GM19463 (cell line): ENCODE results near the gene MRGPRG.

Experiments
- ATAC-seq: cut with Tn5 transposase; IDR thresholded peaks from one replicate; pipeline ENCODE4 v1.9.1; 2021; ENCODE audit warnings: mild to moderate bottlenecking, moderate library complexity; ENCODE audit not compliant: unreplicated experiment

Gene MRGPRG

DNA sequence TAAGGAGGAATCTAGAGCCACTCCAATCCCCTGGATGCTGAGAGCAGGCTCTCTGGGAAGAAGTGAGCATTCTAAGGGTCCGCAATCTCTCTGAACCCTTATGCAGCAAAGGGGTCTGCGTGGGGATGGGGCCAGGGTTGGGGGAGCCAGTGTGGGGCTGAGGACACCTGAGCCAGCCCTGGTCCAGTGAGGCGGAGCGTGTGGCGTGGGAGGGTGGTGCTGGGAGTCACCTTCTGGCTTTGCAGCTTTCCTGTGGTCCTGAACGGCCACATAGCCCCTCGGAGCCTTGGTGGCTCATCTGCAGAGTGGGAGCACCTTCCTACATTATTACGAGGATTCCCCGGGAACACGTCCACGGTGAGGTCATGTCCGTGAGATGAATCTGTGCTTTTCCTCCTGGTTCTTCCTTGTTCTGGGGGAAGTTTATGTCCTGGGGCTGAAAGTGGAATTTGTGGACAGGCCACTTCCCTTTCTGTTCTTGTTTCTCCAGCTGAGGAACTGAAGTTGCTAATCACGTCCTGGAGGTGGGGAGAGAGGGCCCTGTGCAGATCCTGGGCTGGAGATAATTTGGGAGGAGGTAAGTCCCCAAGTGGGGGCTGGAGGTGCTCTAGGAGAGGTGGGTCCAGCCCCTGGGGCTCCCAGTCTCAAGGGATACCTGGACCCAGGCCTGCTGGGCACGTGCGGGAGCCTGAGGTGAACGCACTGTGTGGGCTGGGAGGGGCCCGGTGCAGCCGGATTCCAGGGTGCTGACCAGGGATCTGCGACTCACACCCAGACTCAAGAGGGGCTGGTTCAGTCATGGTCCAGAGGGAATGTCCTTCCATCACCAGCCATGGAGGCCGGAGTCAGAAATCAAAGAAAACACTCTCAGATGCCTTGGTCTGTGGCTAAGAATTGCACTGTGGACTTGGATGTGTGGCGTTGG lies 7.5 kb upstream of the MRGPRG start:
- ATAC-seq: no peak

GRCh38 chr11:3225159-3225758 lies 6.6 kb upstream of the MRGPRG start:
- no peak for ATAC-seq

- ATAC-seq: no peak
Observed at GRCh38 chr11:3224401-3225057, 5.9 kb upstream of the MRGPRG start.

GRCh38 chr11:3223932-3224381 lies 5.3 kb upstream of the MRGPRG start:
- ATAC-seq: no peak

GRCh38 chr11:3222941-3223915 lies 4.6 kb upstream of the MRGPRG start:
- ATAC-seq: no peak

- ATAC-seq: no peak
Observed at GRCh38 chr11:3222003-3222855, 3.6 kb upstream of the MRGPRG start.

DNA sequence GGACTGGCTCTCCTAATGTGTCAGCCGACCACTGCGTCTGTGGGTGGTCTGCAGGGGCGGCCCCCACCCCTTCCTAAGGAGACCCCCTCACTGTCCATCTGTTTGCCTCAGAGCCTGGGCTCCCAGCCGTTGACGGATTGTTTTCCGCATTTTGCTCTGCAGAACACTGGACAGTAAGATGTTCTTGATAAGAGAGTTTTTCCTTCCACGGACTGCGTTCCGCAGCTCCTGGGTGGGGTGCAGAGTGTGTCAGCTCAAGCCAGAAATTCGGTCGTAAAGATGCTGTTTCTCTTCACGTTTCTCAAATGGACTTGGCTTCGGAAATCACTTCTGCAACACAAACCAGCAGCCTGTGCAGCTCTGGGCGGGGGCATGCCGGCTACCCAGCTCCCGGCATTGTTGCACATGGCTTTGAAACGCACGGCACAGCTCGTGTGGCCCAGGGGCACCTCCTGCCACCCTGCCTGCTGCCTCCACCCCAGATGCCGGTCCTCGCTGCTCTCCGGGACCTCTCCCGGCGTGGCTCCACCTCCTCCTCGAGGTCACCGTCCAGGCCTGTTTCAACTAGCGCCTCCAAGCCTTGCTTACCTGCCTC lies 2.9 kb upstream of the MRGPRG start:
- ATAC-seq: no peak

- ATAC-seq: no peak
Observed at GRCh38 chr11:3220521-3221407, 2.2 kb upstream of the MRGPRG start.

- no peak for ATAC-seq
Observed at GRCh38 chr11:3220101-3220500, 1.5 kb upstream of the MRGPRG start.

DNA sequence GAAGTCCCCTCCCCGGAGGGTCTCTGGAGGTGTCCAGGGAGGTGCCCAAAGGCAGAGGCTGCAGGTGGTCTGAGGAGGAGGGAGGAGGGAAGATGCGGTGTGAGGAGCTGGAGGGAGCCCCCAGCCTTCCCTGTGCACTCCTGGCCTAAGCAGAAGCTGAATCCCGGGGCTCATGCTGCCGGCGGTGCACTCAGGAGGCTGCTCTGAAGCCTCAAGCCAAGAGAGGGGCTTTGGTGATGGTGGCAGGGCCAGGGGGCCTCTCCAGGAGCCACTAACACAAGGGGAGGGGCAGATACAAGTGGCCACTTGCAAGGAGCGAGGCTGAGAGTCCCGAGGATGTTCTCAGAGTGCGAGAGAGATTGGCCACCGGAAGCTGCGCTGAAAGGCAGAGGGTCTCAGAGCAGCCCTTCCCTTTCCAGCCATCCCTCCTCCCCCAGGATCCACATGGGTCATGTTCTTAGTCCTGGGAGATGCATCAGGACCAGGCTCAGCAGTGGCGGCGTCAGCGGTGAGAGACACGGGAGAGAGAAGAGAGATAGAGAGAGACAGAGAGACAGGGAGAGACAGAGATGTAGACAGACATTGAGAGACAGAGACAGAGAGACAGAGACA lies 774 bp upstream of the MRGPRG start:
- ATAC-seq: no peak

DNA sequence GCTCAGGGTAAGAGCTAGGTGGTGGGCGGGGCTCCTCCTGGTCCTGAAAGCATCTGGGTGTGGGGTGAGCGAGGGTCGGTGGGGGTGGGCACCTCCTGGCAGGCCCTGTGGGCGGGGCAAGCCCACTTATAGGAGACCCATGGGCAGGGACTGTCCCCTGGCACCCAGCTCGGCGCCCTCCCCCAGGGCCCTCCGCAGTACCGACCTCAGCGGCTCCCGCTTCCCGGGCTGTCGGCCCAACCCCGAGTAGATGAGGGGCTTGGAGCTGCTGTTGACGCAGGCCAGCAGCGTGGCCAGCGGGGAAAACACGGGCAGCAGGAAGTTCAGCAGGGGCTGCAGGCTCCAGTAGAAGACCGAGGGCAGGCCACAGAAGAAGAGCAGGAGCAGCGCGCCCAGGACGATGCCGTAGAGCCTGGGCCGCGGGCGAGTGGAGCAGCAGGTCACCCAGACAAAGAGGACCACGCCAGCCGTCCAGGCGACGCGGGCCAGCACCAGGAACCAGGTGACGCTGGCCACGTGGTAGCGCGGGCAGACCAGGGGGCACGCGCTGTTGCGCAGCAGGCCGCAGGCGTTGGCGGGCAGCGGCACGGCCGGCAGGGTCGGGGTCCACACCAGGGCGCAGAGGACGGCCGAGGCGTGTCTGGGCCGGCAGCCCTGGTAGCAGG lies 663 bp downstream of the MRGPRG start:
- ATAC-seq: no peak

DNA sequence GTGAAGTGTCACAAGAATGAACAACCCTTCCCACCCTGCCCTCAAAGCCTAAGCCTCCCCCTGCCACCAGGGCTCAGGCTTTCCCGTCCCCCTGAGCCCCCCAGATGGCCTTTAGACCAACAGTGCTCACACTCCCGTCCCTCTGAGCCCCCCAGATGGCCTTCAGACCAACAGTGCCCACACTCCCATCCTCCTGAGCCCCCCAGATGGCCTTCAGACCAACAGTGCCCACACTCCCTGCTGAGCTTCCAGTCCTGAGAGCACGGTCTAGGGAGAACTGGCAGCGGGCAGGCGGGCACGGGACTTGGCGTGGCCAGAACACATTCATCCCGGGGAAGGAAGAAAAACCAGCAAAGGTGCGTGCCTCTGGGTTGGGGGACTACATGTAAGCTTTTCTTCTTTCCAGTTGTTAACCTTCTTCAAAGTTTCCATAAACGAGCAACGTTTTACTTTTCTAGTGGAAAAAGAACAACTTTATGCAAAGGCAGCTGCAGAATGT lies 2.5 kb downstream of the MRGPRG start:
- no peak for ATAC-seq

DNA sequence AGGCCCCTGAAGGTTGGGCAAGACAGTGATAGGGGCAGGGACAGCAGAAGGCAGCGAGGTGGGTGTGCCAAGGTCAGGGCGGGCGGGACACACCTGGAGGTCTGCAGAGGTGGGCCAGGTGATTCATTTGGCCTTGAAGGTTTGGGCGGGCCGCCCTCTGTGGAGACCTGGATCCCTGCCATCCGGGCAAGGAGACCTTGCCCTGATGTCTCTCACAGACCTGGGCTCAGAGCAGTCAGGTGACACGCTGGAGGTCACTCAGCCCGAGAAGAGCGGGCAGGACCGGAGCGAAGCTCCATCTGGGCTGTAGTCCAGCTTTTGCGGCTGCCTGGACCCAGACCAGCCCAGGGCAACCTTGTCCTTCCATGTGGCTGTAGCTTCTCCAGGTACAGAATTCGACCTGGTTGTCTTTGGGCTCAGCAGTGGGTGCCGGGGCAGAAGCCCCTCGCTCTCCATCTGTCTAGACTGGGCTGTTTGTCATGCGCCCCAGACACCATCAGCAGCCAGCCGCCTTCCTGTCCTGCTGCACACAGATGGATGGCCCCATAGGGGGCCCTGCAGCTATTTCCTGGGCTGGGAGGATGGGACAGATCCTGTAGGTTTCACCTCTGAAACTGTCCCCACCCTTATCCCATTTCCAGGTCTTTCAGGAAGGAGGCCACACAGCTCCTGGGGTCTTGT lies 3.1 kb downstream of the MRGPRG start:
- no peak for ATAC-seq

DNA sequence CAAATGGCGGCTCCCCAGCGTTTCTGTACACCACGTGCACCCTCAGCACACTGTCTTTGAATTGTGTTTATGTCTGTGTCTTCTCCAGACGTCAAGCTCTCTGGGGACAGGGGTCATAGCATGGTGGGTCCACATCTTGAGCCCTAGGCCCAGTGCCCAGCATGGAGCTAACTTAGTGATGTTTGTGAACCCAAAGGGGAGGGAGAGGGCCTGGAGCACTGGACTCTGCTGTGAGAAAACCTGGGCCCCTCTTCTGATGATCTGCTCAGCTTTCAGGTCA lies 4.3 kb downstream of the MRGPRG start:
- no peak for ATAC-seq

GRCh38 chr11:3213659-3214419 lies 4.8 kb downstream of the MRGPRG start:
- ATAC-seq: no peak

GRCh38 chr11:3208272-3208671 lies 10.3 kb downstream of the MRGPRG start:
- no peak for ATAC-seq
